ENCODE data around the gene TMEM59L.

- TF ChIP-seq CTCF (IDR thresholded peaks at IDR 0.05) (no peak), POLR2A (IDR thresholded peaks at IDR 0.05) (no peak)
Measured at GRCh38 chr19:18618236-18618635, 5.6 kb downstream of the TMEM59L start.
